DND-41 (cell line): ENCODE results near the gene SLC12A7.

ENCODE experiments used
- EZH2 ChIP-seq: IDR thresholded peaks from 3 replicates; pipeline ENCODE4 v1.6.1; 2012; ENCODE audit warnings: borderline replicate concordance, low read depth, mild to moderate bottlenecking, moderate library complexity, low read length, inconsistent platforms; ENCODE audit not compliant: severe bottlenecking
- TF ChIP-seq, protein P1 (sequence below): IDR thresholded peaks from 2 replicates; pipeline ENCODE4 v1.5.1; 2012; ENCODE audit warnings: borderline replicate concordance, low read length, moderate library complexity, mild to moderate bottlenecking; ENCODE audit not compliant: poor library complexity, severe bottlenecking; ENCODE audit errors: extremely low read depth

DNA sequence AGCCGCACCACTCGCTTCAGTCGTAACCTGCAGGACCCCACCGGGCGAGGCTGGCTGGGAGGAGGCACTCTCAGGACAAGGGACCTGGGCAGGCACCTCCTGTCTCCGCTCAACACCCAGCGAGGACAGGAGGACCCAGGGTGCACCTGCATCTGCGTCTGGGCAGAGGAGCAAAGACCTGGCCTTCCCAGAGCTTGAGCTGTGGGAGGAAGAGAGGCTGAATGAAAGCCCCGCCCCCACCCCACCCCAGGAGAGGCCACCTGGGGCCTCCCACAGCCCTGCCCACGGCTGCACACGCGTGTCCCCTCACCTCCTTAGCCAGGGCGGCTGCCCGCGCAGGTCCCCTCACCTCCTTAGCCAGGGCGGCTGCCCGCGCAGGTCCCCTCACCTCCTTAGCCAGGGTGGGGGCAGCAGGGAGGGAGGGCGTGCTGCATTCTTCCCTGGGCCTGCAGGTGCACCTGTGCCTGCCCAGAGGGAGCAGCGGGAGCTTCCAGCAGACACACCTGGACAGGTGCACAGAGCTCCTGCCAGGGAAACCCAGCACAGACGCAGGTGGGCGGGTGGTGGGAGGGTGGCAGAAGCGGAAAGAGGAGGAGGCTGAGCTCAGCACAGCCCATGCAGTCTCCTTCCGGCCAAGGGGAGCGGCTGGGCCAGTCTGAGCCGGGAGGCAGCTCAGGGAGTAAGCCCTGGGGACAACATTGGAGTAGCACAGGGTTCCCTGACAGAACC, 18.5 kb upstream of the SLC12A7 start:
- TF ChIP-seq, protein P1, sequence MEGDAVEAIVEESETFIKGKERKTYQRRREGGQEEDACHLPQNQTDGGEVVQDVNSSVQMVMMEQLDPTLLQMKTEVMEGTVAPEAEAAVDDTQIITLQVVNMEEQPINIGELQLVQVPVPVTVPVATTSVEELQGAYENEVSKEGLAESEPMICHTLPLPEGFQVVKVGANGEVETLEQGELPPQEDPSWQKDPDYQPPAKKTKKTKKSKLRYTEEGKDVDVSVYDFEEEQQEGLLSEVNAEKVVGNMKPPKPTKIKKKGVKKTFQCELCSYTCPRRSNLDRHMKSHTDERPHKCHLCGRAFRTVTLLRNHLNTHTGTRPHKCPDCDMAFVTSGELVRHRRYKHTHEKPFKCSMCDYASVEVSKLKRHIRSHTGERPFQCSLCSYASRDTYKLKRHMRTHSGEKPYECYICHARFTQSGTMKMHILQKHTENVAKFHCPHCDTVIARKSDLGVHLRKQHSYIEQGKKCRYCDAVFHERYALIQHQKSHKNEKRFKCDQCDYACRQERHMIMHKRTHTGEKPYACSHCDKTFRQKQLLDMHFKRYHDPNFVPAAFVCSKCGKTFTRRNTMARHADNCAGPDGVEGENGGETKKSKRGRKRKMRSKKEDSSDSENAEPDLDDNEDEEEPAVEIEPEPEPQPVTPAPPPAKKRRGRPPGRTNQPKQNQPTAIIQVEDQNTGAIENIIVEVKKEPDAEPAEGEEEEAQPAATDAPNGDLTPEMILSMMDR = no peak
- TF ChIP-seq EZH2 = no peak
